GM18499 (cell line): ENCODE results near the gene KRT2.

Experiments
- ATAC-seq: cut with Tn5 transposase; IDR thresholded peaks from one replicate; pipeline ENCODE4 v1.9.1; 2021; ENCODE audit warnings: moderate number of reproducible peaks; ENCODE audit not compliant: insufficient read depth, unreplicated experiment

The KRT2 gene

DNA sequence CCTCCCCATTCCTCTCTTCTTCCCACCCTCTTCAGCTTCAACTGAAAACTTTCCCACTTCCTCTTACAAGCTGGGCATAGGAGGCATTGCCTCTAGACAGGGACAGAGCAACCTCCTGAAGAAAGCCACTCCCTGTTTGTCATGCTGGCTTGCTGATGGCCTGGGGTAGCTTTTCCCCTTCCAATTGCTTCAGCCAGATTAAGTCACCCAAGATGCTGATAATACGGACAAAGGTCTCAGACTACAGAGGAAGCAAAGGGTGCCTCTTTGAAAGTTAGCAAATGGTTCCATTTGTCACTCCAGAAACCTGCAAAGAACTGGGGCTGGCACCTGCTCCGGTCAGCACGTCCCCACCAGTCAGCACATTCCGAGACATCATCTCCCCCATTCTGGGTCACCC is 6.0 kb downstream of the KRT2 start:
- ATAC-seq, result no peak

DNA sequence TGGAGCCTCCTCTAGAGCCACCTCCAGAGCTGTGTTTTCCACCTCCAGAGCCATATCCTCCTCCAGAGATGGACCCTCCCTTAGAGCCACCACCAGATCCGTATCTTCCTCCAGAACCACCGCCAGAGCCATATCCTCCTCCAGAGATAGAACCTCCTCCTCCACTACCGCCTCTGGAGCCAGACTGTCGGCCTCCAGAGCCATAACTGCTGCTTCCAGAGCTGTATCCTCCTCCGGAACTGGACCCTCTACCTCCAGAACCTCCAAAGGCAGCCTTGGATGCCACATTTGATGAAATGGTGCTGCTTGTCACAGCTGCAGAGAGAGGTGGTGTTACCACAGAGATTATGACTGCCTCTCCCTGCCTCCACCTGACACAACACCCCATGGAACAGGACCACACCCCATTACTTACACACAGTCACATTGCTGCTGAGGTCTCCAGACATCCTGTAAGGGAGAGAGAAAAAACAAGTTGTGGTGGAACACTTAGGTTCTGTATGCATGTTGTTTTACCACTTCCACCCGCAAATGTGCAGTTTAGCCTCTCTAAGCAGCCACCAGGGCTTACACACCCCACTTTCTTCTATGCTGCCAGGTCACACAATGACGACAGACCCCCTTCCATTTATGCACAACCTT is 6.8 kb downstream of the KRT2 start:
- no peak for ATAC-seq

DNA sequence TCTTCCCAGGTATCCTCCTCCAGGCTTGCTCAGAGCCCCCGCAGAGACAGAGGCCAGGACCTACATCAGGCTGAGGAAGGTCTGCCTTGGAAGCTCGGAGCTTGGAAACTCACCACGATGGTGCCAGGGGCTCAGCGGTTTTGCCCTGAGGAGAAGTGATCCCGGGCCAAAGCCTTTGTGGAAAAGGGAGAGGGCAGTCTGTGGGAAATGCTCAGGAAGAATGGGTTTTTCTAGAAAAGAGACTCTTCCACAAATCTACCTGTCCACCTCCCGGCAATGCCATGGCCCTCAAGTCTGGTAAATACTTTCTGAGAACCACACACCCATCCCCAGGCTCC is 8.0 kb downstream of the KRT2 start:
- no peak for ATAC-seq

DNA sequence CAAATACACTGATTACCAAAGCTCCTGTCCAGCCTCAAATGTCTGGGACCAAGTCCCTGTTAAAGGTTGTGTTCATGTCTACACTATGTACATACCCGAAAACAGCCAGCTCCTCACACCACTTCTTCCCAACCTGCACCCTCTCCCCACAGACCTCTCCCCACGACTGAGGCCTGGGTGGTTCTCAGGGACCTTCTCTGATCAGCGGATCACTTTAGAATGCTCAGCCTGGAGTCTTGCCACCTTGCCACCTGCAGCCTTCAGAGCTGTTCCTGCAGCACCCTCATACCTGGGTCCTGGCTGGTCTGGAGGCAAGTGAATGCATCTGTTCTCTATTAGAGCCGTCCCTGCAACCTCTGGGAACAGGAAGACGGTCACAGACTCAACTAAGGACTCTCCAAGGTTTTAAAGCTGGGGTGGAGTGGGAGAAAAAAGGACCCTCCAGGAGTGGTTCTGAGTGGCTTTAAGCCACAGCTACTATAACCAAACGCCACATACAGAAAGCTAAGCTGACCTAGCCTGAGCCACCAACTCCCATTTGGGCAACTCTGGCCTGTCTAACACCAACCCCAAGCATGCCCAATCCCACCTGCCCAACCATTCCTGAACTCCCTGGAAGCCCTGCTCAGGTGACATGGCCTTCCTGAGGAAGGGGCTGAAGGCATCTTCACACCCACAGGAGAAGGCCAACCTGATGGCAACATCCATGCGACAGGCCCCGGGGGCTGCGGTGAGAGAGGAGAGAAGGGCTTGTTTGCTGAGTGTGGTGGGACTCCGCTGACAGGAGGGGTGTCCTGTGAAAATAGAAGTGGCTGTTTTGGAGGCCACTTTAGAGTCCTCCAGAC is 8.6 kb downstream of the KRT2 start:
- ATAC-seq, result no peak

DNA sequence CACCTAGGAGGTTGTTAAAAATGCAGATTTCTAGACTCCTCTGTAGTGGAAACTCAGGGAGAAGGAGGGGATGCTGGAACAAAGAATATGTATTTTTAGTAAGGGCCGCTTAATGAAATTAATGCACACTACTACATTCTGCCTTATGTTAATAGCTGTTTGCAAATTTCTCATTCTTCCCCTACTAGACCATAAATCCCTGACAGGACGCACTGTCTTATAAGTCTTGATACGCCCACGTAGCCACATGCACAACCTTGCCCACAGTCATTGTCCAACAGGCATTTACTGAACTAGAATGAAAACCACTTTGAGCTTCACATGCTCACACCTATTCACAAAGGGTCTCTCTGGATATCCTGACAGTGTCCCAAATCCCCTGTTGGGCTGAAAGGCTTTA is 10.5 kb downstream of the KRT2 start:
- ATAC-seq, result no peak

DNA sequence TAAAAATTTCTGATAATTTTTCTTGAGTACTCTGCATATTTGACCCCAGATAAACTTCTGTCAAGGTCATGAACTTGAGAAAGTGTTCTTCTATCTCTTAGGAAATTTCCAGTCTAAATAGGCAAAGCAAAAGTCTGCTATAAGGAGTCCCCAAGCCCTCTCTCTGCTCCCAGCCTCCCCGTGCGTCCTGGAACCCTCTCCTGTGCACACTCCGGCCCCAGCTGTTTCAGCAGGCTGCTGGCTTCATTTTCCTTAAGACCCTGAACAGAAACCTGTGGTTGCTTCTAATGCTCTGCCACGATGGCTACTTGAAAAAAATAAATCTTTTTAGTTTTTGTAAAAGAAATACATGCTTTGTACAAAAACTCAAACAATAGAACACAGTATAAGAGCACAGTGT is 14.7 kb downstream of the KRT2 start:
- no peak for ATAC-seq

DNA sequence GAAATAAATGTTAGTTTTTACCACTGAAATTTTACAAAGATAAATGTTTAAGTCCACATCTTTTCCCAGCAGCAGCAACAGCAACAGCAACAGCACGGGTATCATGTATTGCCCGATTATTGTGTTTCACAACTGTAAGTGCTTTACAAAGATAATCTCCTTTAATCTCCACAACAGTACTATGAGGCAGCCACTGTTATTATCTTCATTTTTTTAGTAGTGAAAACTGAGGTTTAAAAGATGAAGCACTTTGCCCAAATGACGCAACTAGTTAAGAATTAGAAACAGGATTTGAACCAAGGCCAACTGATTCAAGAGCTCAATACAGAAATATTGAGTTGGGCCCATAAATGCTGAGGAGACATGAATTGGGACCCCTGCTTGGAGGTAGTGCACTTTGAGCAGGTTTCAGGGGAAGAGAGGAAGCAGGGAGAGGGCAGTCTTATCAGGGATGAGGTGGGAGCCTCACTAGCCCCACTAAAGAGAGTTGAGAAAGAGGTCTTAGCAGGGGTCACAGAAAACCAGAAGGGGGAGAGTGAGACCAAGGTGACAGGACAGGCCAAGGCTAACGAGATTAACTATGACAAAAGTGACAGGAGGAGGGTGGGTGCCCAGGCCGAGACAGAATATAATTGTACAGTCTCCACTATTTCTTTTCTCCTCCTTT is 15.3 kb downstream of the KRT2 start:
- no peak for ATAC-seq

DNA sequence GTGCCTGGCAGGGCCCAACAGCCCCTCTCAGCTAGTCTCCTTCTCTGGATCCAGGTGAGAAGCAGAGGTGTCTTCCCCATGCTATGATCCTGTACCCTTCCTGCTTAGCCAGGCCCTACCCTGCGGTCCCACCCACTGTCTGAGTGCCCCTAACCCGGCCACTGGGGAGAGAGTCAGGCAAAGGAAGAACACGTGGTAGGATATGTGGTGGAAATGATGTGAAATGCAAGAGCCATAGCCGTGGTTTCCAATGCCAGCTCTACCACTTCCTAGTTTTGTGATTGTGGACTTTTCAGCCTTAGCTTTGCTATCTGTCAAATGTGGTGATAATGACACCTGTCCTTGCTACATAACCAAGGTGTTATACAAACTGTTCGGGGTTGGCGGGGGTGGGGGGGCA is 15.8 kb downstream of the KRT2 start:
- no peak for ATAC-seq

DNA sequence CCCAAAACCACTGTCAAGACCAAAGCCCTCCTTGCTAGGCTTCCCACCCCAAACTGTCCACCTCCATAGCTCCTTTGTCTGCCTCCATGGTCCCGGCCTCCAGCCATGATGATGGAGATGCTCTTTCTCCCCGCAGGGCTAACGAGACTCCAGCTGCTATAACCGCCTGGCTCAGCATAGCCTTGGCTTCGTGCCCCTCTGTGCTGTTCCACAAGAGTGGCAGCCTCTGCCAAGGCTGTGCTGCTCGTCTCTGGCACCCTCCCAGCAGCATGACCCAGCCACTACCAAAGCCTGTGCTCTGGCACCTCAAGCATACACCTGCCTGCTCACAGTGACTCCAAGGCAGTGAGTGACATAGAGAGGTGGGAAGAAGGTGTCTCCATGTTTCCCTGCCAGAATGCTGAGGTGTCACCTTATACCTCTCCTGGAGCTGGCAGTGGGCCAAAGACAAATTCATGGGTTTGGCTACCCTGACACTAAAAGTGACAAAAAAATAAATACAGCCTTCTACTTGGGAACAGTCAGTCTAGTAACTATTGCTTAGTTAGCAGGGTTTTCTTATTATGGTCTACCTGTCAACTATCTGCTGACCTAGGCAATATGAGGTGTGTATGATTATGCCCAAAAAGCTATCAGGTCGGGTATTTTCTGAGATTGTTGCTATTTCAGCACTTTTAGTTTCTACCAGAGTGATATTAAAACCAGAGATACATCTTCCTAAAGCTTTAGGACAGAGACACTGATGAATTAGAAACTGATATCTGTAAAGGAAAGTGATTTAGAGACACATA is 17.6 kb downstream of the KRT2 start:
- no peak for ATAC-seq

DNA sequence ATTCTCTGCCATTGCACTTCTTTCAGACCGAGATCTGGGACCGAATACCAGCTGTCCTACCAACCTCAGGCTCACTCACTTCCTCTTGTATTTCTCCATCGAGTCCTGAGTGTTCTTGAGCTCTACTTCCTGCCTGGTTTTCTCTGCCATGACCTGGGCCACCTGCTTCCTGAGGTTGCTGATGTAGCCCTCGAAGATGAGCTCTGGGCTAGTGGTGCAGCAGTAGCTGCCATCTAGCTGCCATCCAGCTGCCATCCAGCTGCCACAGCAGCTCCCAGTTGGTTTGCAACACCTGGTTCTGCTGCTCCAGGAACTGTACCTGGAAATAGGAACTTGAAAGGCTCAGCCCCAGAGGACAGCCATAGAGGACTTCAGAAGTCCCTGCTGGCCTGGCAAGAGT is 18.6 kb downstream of the KRT2 start:
- ATAC-seq, result no peak

DNA sequence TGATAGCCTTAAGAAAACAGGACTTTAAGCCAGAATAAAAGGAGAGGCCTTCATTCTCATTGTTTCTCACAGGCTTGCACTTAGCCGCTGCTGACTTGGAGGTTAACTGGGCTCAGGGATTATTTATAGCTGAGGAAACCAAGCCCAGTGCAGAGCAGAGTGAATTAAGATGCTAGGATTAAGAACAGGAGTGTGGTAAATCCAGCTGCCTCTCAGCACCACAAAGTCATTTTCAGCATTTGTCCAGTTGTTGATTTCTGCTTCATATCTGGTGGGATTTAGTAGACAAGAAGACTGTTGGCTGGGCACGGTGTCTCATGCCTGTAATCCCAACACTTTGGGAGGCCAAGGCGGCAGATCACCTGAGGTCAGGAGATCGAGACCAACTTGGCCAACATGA is 19.4 kb downstream of the KRT2 start:
- no peak for ATAC-seq

DNA sequence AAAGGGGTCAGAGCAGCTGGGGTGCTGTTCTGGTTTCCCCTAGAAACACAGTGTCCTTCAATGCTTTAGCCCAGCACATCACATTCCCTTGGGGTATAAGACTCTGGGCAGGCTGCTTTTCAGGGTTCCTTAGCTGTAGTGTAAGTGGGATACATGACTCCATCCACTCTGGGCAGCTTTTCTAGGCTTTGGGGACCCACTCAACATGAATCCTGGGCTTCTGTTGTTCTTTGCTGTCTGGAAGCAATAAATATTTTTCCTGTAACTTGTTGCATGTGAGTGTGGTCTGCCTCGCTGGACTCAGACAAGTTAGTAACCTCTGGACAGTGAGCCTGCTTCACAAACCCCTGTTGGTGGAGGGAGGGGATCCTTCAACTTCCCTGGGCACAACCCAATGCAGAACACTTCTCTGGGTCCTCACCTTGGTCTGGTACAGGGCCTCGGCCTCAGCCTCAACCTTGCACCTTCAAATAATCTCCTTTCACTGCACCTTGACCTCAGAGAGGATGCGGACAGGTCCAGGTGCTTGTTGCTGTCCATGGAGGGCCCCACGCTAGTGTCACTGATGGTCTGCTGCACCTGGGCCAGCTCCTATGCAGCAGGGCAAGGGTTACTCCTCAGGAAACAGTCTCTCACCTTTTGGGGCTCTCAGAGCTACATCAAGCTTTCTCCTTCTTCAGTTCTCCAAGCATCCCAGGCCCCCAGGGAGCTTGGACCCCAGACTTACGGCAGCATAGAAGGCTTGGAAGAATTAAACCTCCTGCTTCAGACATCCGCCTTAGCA is 20.1 kb downstream of the KRT2 start:
- ATAC-seq, result no peak

DNA sequence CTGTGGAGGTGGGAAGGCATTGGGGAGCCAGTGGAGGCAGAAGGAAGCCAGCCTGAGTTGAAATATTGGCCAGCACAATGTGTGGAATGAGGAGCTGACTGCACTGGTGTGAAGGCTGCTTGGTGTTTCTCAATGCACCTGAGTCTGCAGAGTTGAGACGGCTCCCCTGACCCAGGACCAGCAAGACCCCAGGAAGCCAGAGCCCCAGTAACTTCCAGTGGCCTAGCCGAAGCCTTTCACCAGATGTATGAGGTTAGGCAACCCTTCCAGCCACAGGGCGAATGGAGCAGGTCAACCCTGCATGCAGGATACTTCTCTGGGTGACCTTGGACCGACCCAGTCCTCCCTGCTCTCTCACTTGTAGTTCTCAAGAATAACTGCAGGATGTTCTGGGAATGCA is 20.7 kb downstream of the KRT2 start:
- ATAC-seq, result no peak

DNA sequence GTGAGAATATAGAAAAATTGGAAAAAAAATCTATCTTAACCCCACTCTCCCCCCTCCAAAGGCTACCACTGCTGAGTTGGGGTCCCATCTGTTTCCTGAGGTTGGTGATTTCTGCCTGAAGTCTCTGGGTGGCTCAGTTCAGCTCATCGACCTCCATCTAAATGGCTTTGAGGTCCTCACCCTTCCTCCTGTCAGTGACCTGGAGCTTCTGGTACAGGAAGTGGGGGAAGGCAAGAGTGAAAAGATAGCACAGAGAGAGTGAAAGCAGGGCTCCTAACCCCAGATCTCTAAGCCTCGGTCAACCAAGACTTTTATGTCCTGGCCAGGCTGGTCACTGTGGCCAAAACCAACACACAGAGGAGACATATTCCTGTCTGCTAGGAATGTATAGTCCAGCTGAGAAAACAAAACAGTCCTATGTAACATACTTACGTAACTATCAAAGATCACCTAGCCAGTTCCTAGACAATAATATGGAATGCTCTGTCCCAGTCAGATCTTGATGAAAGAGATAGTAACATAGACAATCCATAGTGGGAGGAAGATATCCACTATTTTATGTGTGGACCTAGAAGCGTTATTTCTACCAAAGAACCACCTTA is 21.3 kb downstream of the KRT2 start:
- ATAC-seq, result no peak

DNA sequence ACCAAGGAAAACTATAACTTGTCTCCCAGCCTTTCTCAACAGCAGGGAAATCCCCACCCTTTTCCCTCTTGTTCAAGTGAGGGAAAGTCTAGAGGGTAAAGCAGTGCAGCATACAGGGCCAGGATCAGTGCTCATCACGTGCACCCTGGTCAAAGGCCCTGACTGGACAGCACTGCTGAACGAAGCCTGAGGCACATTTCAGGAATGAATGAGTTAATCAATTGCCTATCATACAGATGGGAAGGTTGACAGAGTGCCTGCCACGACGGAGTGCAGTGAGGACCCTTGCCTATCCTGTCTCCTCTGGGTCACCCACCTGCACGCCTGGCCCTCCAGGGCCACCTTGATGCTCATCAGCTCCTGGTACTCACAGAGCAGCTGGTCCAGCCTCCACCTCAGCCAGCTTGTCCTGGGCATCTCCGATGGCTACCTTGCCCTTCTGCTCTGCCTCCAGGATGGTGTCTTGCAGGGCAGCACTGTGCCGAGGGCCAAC is 22.0 kb downstream of the KRT2 start:
- no peak for ATAC-seq

DNA sequence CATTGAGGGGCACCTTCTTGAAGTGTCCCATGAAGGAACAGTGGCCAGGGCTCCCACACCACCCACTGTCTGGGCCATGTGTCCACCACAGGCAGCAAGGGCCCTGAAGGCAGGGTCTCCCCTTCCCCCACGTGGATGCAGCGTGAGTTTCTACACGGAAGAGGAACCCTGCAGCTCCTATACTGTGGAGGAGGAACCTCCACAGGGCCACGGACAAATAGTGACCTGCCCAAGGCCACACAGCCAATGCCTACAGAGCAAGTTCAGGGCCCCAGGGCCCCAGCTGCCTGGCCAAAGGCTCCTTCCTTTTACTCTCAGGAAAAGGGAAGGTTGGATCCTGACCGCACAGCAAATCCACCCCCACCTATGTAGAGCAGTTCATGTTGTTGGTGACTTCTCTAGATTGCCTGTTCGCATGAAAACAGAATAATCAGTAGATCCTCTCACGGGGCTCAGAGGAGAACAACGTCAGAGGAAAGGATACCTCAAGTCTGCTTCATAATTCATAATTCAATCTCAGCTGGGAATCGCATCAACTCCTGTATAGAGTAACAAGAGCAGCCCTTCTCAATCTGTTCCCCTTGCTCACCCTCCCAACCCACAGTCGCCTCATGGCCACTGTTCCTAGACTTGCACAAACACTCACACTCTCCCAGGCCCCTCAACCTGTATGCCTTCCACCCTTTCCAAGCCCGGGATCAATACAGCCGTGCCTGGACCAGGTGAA is 22.6 kb downstream of the KRT2 start:
- no peak for ATAC-seq

DNA sequence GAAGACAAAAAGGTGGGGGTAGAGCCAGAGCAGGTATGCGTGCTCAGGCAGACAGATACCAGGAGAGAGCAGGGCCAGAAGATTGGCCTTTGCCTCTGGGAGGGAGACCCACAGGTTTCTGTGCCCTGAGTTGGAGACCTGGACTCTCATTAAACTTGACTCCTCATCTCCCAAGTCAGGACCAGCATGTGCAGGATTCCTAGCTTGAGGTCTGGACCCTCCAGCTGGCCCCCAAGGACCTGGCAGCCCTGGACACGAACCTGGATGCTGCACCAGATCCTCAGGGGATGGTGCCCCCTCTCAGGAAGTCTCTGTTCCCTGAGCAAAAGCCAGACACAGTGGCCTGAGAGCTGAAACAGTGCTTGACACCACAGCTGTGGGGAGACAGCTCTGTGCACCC is 23.2 kb downstream of the KRT2 start:
- no peak for ATAC-seq

DNA sequence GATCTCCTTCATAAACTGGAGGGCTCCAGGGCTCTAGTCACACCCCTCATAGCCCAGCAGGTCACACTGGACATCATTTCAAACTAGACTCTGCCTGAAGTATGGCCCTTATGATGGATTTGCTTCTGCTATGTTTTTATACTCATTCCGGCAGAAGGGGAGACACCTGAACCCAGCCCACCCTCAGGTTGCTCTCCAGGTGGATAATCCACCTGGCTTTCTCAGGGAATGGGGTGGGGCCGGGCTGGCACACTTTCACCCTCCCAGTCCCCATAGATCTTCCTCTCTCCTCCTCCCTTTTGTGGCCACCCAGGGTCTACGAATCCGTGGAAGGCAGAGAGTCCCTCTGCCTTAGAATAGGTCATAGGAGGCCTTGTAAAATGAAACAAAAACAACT is 23.9 kb downstream of the KRT2 start:
- no peak for ATAC-seq
